PC-9 (cell line): ENCODE measurements around the gene FRMD8. TPM values are rescaled to one million over a fixed set of nuclear protein-coding genes. Genes with fewer than 3 reads are reported as not detected.
A peak's percentile ranks its signal among the peaks of the same experiment; 100 is the strongest.

Source experiments
- BruUV-seq: library from RNA; stranded (reverse); fragments of 400-500 nt; replicated peaks from 2 replicates; lab custom pipeline; 2021; lab: Mats Ljungman, UMichigan
- CTCF ChIA-PET: fragments of 300-600 bp; sonication (Branson Sonifier 250); formaldehyde crosslinking; loops from one replicate; lab custom pipeline; 2022; ENCODE audit warnings: antibody characterized with exemption; lab: Charles Lee
- POLR2A ChIA-PET: fragments of 300-600 bp; sonication (Branson Sonifier 250); formaldehyde crosslinking; loops from one replicate; lab custom pipeline; 2022; ENCODE audit warnings: antibody characterized with exemption; ENCODE audit not compliant: unreplicated experiment; lab: Charles Lee
- DNase-seq, 2 experiments: peaks; one replicate each; pipeline versions ENCODE4 v3.0.0 to v3.0.0-alpha.2; 2015 to 2022; ENCODE audit warnings: mixed read lengths in 1 of 2
- H2AFZ ChIP-seq: fragments of 200-600 bp; sonication (generic); 2 replicates; pipeline ENCODE4 v1.8.1; 2017; ENCODE audit warnings: antibody characterized with exemption
- H3F3A ChIP-seq: fragments of 200-600 bp; sonication (generic); 2 replicates; pipeline ENCODE4 v1.8.1; 2017; ENCODE audit warnings: antibody characterized with exemption, mild to moderate bottlenecking, low read depth; ENCODE audit not compliant: insufficient read depth
- H3K27ac ChIP-seq: fragments of 200-600 bp; sonication (generic); 2 replicates; pipeline ENCODE4 v1.6.1; 2016; ENCODE audit warnings: mixed run types
- H3K27me3 ChIP-seq: fragments of 200-600 bp; sonication (generic); 2 replicates; pipeline ENCODE4 v1.6.1; 2016; ENCODE audit warnings: low read depth, mixed run types; ENCODE audit not compliant: insufficient read depth
- H3K36me3 ChIP-seq: fragments of 200-600 bp; sonication (generic); 2 replicates; pipeline ENCODE4 v1.6.1; 2016; ENCODE audit warnings: low read depth, mixed run types
- H3K4me1 ChIP-seq: fragments of 200-600 bp; sonication (generic); replicated peaks from 2 replicates; pipeline ENCODE4 v1.6.1; 2016; ENCODE audit warnings: mixed run types; ENCODE audit not compliant: insufficient read depth
- H3K4me2 ChIP-seq: fragments of 200-600 bp; sonication (generic); 2 replicates; pipeline ENCODE4 v1.6.1; 2017; ENCODE audit warnings: mixed run types
- H3K4me3 ChIP-seq: fragments of 200-600 bp; sonication (generic); 2 replicates; pipeline ENCODE4 v1.6.1; 2016; ENCODE audit warnings: mixed run types
- H3K79me2 ChIP-seq: fragments of 200-600 bp; sonication (generic); 2 replicates; pipeline ENCODE4 v1.6.1; 2017; ENCODE audit warnings: low read depth, mixed run types
- H3K9me2 ChIP-seq: fragments of 200-600 bp; sonication (generic); 2 replicates; pipeline ENCODE4 v1.8.1; 2017; ENCODE audit warnings: mild to moderate bottlenecking; ENCODE audit not compliant: insufficient read depth
- H3K9me3 ChIP-seq: fragments of 200-600 bp; sonication (generic); 2 replicates; pipeline ENCODE4 v1.8.1; 2016; ENCODE audit warnings: low read depth; ENCODE audit not compliant: insufficient read depth
- H4K20me1 ChIP-seq: fragments of 200-600 bp; sonication (generic); 2 replicates; pipeline ENCODE4 v1.8.1; 2017; ENCODE audit not compliant: insufficient read depth
- CTCF ChIP-seq: fragments of 200-600 bp; sonication (generic); conservative IDR thresholded peaks from 2 replicates; pipeline ENCODE4 v1.6.1; 2017; ENCODE audit warnings: mixed run types, antibody characterized with exemption, mild to moderate bottlenecking, moderate library complexity
- EZH2 ChIP-seq: fragments of 200-600 bp; sonication (generic); IDR thresholded peaks from 2 replicates; pipeline ENCODE4 v1.8.0; 2017; ENCODE audit warnings: antibody characterized with exemption, low read depth
- intact Hi-C: fragments of 100-400 bp; cut with micrococcal nuclease; formaldehyde crosslinking; loops from one replicate; pipeline ENCODE4 v1.10.0; 2022; ENCODE audit not compliant: unreplicated experiment
- total RNA-seq: library from RNA; stranded (reverse); gene quantifications from 2 replicates; pipeline ENCODE4 v1.2.3, GENCODE V29; 2021

FRMD8 gene
- total RNA-seq, 1 experiment from 2014 or later: 32.4 TPM

GRCh38 chr11:65363770-65364169 lies 22.7 kb upstream of the FRMD8 start:
- no peak overlapping the region for H2AFZ ChIP-seq

GRCh38 chr11:65366340-65366773 lies 20.1 kb upstream of the FRMD8 start:
- no peaks in the 10 kb centered on the region for H3K27me3 ChIP-seq
- peaks cover 9% of the 10 kb centered on the region for H3K4me1 ChIP-seq
- ChIA-PET CTCF (interaction anchor here (0.6 to 0.8 kb wide), 2 partner anchors 91 to 142 kb away, joined by 4 to 10 read pairs; no protein-coding TSS in a partner anchor), POLR2A (interaction anchor here (0.6 kb wide), 1 partner anchor 271 kb away, joined by 3 read pairs; the partner anchor contains the start of gene SIPA1)
- TF ChIP-seq CTCF (peak; percentile 92), EZH2 (no peak)
- DNase-seq: peak; percentile 55 to 71
- H4K20me1 ChIP-seq: no peaks in the 10 kb centered on the region
- no peaks in the 10 kb centered on the region for H3K79me2 ChIP-seq
- H3F3A ChIP-seq: peaks cover 17% of the 10 kb centered on the region
- H3K4me3 ChIP-seq: no peak overlapping the region
- no TSS peak for BruUV-seq
- H3K27ac ChIP-seq: no peak overlapping the region
- H3K36me3 ChIP-seq: no peaks in the 10 kb centered on the region
- no peak overlapping the region for H2AFZ ChIP-seq
- intact Hi-C loops: loop anchor here (1.0 kb wide), 3 partner anchors 52 to 204 kb away; partner anchors contain the start of gene ZNRD2
- no peak overlapping the region for H3K4me2 ChIP-seq
- H3K9me2 ChIP-seq: no peaks in the 10 kb centered on the region
- H3K9me3 ChIP-seq: no peaks in the 10 kb centered on the region

More at GRCh38 chr11:65363770-65364169, 22.7 kb upstream of the FRMD8 start:
- DNase-seq: no peak
- CTCF ChIA-PET: interaction anchor here (0.7 to 1.2 kb wide), 2 partner anchors 13 to 34 kb away, joined by 3 to 4 read pairs; no protein-coding TSS in a partner anchor
- Histone ChIP-seq H3K27me3 (no peaks in the 10 kb centered on the region), H3K4me3 (no peak overlapping the region), H3F3A (peaks cover 6% of the 10 kb centered on the region; the same call in 1 of the 2 replicates), H3K4me1 (no peaks in the 10 kb centered on the region), H3K36me3 (no peaks in the 10 kb centered on the region), H3K27ac (no peak overlapping the region), H3K4me2 (no peak overlapping the region), H3K9me3 (no peaks in the 10 kb centered on the region), H4K20me1 (no peaks in the 10 kb centered on the region), H3K79me2 (no peaks in the 10 kb centered on the region), H3K9me2 (no peaks in the 10 kb centered on the region)
- BruUV-seq: no TSS peak
- intact Hi-C loops: no loop called here
- POLR2A ChIA-PET: no interaction called here
- no peak for TF ChIP-seq EZH2
- no peak for TF ChIP-seq CTCF

GRCh38 chr11:65370659-65371049 lies 15.8 kb upstream of the FRMD8 start:
- Histone ChIP-seq H4K20me1 (no peaks in the 10 kb centered on the region), H3K27ac (peak overlapping the region; percentile 52), H3K4me2 (peak overlapping the region; percentile 32), H3K9me2 (no peaks in the 10 kb centered on the region), H3K36me3 (no peaks in the 10 kb centered on the region), H3K79me2 (no peaks in the 10 kb centered on the region), H3K4me3 (no peak overlapping the region), H3K9me3 (no peaks in the 10 kb centered on the region), H3K4me1 (peaks cover 15% of the 10 kb centered on the region), H2AFZ (no peak overlapping the region), H3F3A (peaks cover 28% of the 10 kb centered on the region), H3K27me3 (no peaks in the 10 kb centered on the region)
- no peak for DNase-seq
- CTCF ChIA-PET: interaction anchor here (0.6 to 1.2 kb wide), 5 partner anchors 45 to 167 kb away, joined by 3 to 18 read pairs (median 3); no protein-coding TSS in a partner anchor
- no peak for TF ChIP-seq EZH2
- TF ChIP-seq CTCF: no peak
- intact Hi-C loops: loop anchor here (1.0 kb wide), 1 partner anchor 48 kb away; no protein-coding TSS in a partner anchor
- POLR2A ChIA-PET: interaction anchor here (0.6 to 1.0 kb wide), 7 partner anchors 52 to 201 kb away, joined by 3 to 9 read pairs (median 3); partner anchors contain the start of gene NEAT1
- TSS peak; percentile 76 for BruUV-seq
